Right renal cortex interstitium (tissue), 3 donors: ENCODE data around the gene FBLN5. TPM values are rescaled to one million over a fixed set of nuclear protein-coding genes. Genes with fewer than 3 reads are reported as not detected.

Source experiments
- DNase-seq, 3 donors: peaks; one replicate each; pipeline ENCODE4 v3.0.0-alpha.2; 2013; ENCODE audit warnings: low read depth in 3 of 3, low spot score in 2 of 3
- polyA plus RNA-seq, 3 donors: library from polyadenylated mRNA; unstranded; fragments of 120-200 nt; gene quantifications; one replicate each; pipeline ENCODE4 v1.2.1, GENCODE V29; 2013; ENCODE audit not compliant: insufficient read length in 3 of 3

Gene FBLN5, protein sequence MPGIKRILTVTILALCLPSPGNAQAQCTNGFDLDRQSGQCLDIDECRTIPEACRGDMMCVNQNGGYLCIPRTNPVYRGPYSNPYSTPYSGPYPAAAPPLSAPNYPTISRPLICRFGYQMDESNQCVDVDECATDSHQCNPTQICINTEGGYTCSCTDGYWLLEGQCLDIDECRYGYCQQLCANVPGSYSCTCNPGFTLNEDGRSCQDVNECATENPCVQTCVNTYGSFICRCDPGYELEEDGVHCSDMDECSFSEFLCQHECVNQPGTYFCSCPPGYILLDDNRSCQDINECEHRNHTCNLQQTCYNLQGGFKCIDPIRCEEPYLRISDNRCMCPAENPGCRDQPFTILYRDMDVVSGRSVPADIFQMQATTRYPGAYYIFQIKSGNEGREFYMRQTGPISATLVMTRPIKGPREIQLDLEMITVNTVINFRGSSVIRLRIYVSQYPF
- polyA plus RNA-seq: 100 to 1,000 TPM; 125 to 164 (median 151) TPM

DNA sequence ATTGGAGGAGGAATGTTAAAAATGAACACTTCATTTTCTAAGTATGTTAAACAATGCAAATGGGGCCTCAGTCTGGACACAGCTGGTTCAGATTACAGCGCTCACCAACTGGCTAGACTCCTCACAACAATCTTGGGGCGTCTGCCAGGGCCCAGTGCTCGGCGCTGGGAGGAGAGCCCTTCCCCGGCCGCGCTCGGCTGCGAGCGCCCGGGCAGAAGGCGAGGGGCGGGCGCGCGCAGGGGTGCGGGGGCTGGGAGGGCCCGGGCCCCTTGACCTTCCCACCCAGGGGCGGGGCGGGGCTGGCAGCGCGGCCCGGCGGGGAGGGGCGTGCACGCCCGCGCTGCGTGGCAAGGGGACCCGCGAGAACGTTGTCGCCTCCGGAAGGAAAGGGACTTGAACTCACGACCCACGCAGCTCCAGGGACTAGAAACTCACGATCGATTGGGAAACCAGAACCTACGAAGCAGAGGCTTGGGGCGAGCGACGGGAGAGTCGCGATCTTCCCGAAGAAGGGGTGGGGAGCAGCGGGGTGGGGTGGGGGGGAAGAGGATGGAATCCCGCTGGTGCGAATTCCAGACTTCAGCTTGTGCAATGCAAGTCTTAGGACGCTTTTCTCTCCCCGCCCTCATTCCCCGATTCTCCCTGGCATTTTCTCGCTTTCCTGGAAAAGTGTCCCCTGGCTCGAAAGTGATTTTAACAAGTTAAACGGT lies at the start of gene FBLN5:
FBLN5 (minus strand) TSS at position 220 of the 710 bp plus-strand sequence. CDS start 465 bp downstream, outside the sequence.
- DNase-seq: no peak

DNA sequence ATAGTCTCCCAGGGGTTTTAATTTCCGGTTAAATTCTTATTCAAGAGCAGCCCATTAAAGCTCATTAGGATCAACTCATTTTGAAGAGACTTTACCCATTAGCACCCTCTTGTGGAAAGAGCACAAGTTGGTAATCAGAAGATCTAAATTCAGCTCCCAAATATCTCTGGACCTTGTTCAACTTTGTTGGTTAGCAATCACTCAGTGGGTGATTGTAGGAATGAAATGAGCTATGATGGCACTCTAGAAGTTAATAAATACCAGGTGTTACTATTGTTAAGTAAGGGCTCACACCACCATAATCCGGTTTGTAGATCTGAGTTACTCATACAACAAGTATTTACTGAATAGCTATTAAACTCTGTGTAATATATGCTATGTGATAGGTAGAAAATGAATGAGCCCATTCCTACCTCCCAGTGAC lies 49.5 kb upstream of the FBLN5 start:
- DNase-seq: peak; percentile 23 to 57 (median 49)

DNA sequence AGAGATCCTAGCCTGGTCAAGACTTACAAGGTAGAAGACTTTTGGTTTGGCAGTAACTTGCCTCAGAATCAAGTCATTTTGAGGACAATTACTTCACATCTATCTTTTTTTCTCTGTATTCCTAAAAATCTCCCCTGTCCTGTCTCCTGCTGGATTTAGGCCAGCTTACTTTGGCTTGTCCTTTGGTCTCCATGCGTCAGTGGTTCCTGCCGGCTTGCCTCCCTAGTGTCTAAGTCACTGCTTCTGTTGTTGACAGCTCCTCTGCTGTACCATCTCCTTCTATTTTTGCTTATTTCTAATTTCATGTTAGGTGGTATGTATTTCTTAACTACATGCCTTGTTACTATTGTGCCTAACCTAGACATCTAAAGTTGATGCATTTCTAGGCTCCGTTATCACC lies 39.7 kb upstream of the FBLN5 start:
- no peak for DNase-seq

DNA sequence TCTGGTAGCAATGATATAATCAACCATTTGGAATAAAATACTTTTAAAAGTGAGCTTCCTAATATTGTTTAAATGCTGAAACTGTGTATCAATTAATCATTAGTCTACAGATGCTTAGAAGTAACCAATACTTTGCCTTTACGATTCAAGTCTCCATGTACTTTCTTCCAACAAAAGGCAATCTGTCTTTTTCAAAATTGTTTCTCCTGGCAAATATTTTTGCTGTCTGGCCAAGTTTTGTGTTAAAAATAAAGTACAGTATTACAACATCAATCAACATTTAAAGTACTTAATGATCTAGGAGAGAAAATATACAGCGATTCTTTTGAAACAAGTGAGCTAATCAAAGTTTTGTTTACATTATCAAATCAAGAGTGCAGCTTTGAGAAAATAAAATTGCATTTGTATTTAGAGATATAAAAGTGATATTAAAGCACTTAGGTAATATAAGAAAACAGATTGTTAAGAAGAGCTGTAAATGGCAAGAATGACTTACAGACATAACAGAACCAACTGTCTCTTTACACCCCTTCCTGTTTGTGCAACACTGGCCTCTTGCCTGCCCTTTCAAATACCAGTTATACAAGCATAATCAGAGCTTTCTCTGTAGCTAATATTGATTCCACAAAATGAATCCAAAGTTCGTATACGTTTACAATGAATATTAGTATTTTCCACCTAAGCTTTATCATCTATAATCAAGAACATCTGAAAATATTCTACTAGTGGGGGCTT lies 38.2 kb upstream of the FBLN5 start:
- no peak for DNase-seq

DNA sequence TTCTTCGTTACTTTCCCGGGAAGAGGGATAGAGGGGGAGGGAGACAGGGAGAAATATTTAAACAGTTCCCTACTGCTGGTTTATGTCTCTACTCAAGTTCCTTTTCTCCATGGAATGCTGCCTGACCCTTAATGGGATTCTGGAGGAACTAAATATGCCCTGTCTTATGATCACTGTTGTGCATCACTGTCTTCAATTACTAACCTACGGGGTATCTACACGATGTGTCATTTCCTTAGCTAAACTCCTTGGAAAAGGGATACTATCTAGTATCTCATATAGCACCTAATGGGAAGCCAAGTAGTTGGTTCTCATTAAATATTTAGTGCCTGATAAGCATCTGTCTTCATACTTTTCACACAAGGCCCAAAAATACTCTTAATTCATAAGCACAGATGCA lies 37.5 kb upstream of the FBLN5 start:
- DNase-seq: no peak

DNA sequence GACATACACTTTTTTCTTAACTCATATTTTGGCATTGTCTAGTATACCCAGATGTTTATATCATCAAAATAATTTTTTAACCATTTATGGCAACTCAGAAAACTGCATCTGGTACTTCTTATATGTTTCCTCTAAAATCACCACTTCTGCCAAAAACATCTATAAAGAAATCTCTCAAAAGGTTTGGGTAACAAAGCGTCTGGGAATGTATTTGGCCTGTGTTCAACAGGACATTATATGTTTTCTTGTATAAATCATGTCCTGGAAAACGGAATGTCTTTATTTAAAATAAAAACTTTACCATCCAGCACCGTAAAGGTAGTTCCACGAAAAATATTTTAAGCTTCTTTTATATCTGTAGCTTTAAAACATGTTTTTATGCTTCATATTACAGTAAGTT lies 36.1 kb upstream of the FBLN5 start:
- DNase-seq: no peak

DNA sequence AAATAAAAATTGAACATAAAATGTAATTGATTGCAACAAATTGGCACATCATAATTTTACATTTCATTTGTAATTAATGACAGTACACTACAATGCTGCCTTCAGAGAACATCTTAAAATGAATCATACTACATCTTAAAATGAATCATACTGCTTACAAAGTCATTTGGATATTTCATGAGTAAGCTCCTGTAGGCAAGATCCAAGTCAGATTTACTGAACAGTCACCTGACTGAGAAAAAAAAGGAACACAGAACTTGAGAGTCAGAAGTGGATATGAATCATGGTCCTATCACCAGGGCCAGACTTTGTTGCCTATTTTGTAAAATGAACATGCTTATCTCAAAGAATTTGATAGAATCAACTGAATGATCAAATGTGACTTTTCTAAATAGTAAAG lies 32.7 kb upstream of the FBLN5 start:
- DNase-seq: no peak

DNA sequence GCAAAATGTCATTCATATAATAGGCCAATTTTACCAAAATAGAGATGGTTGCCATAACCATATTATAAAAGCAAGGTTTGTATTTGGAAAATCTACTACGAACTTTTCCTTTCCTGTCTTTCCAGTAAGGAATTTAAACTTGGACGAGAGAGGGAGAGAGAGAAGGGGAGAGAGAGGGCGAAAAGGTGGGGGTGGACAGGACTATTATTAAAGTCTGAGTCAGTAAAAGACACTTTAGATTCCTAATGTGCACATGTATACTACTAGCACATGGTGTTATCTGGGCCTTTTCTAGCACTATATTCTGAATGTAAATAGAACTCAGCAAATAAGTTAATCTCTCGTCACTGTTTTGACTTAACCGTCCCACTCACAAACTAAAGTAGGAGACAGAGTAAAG lies 30.4 kb upstream of the FBLN5 start:
- DNase-seq: no peak

DNA sequence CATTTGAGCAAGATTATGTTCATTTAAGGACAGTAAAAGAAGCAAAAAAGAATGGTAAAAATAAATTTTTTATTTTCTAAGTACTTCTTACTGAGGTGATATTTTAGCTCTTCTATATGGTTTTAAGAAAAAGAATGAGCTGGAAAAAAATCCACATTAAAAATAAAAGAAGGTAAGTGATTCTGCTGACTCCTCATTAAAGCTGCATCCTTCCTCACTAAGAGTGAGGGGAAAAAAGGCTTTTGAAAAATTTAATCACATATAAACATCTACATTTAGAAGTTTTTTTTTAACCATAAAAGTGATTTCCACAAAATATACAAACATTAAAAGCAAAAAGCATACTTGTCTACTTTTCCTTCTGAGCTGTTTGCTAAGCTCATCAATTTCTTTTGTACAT lies 28.3 kb upstream of the FBLN5 start:
- no peak for DNase-seq

DNA sequence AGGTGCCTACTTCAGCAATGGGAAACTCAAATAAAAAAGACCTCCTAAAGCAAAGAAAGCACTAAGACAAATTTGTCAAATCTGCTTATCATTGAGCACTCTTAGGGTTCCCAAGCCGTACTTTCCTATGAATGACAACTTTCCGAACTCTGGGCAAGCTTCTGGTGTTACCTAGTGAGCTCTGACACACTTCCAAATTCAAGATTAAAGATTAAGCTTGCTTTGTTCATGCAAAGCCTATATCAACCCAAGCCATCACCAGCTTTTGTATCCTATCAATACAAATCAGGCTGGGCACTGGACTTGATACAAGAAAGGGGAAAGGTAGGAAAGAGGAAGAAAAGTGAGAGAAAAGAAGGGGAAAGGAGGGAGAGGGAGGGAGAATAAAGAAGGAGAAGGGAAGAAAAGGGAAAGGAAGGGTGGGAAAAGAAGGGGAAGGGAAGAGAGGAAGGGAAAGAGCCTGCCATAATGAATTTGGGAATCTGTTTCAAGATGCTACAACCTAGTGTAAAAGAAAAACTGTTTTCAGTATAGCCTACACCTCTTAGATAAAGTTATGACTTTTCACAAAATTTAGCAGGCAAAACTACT lies 23.8 kb upstream of the FBLN5 start:
- DNase-seq: no peak

DNA sequence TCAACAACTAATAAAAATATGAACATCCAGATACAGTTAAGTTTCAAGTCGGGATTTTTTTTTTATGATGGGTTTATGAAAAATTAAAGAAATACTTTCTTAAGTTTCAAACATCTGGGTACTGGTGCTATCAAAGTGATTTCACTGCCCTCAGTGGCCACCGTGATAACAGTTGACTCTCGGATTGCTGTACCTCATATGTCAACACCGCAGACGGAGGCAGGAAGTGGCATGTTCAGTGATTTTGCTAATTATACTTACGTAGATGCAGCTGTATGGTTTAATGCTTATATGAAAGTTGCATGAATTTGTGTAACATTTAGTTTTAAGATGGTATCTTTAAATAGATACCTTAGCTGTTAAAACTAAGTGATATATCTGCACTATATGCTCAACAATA lies 20.8 kb upstream of the FBLN5 start:
- DNase-seq: no peak

DNA sequence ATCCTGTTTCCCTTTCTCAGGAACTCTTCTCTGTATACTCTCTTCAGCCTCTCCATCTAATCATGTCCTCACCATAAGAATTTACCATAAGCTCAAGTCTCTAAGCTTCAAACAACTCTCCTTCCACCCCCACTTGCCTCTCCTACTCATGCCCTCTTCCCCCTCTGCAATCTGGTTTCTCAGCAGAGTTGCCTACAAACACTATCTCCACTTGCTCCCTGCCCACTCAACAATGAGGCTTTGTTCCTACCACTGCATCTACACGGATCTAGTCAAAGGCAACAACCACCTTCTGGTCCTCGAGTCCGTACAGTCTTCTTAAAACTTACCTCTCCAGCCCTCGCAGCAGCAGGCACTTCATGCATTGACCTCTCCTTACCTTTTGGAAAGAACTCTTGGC lies 17.2 kb upstream of the FBLN5 start:
- DNase-seq: no peak

DNA sequence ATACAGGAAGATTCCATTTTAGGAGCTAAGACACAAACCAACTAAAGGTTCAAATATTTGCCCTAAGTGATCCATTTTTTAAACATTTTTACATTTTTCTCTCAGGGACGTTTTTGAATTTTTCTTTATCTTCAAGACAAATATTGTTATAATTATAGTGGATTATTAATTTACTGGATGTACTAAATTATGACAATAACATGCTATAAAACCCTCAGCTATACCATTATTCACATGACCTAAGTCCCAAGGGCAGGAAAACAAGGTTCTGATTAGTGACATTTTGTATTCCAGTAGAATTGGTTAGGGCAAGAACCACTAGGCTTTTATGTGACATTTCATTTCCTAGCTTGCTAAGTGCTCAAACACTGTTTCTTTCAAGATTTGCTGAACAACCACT lies 16.5 kb upstream of the FBLN5 start:
- DNase-seq: no peak

DNA sequence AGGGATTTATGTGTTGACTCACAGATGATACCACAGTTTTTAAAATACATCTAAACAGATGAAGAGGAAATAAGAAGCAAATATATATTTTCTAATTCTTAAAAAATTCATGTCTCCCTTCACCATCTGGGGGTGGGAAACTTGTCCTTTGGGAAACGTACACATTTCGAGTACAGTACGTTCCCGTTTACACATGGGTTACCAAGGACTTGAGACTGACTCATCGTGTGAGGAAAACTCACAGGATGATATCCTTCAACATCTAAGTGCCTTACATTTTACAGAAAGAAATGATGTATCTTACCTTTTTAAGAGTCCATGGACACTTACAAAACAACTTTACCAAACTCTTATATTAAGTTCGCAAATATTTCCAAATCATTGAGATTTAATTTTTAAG lies 16.0 kb upstream of the FBLN5 start:
- no peak for DNase-seq

DNA sequence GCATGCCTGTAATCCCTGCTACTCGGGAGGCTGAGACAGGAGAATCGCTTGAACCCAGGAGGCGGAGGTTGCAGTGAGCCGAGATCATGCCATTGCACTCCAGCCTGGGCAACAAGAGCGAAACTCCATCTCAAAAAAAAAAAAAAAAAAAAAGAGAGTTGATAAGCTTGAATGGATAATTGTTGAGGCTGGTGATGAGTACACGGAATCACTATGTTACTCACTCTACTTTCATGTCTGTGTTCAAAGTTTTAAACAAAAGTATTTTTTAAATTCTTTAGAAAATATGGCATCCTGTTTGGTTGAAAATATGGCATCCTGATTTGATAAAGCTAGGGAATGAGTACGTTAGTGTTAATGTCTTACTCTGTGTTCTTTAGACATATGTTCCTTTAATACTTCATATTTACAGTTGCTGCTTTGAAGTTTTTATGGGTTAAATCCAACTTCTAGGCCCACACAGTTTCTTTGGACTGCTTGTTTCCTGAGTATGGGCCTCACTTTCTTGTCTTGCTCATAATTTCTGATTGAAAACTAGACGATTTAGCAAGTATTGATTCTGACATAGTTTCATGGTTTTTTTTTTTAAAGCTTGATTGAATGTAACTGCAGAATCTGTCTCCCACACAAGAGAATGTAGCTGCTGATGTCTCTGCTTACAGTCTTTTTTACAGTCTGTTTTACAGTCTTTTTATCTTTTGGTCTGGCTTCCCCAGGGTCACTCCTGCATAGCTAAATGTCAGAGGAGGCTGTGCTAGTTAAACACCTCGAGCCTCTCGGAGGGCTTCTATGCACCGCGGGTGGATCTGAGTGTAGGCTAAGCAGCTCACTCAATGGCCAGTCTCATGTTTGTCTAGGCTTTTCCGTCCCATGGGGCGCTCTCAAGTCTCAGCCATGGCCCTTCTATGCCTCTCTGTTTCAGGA lies 14.1 kb upstream of the FBLN5 start:
- DNase-seq: no peak

DNA sequence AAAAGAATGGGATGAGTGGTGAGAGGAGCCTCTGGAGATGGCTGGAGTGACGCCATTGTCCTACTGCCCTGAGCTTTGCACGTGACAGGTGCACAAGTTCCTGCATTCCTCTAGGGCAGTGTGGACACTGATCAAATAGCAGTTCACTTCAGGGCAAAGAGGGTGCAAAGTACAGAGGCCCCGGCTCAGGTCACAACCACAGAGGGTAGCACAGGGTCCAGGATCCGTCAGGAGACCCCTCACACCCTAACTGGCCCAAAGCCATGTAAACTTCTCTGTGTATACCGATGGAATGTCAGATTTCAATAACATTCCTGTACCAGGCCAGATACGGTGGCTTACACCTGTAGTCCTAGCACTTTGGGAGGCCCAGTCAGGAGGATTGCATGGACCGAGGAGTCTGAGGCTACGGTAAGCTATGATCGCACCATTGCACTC lies 10.4 kb upstream of the FBLN5 start:
- DNase-seq: no peak

DNA sequence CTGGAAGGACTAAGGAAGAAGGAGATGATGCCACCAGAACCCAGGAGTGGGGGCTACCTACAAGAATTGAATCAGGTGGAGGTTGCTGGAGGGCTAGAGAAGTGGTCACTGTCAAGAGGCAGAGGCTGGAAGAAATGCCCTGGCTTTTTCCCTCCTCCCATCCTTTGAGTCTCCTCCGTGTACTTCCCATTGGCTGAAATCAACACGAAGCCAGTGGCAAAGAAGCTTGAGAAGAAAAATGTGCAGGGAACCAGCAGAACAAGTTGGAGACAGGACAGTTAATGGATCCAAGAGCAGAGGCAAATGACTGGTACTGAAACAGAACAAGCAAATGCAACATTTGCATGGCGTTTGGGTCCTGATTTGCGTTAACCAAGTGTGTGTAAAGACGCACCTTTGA lies 9.1 kb upstream of the FBLN5 start:
- no peak for DNase-seq

DNA sequence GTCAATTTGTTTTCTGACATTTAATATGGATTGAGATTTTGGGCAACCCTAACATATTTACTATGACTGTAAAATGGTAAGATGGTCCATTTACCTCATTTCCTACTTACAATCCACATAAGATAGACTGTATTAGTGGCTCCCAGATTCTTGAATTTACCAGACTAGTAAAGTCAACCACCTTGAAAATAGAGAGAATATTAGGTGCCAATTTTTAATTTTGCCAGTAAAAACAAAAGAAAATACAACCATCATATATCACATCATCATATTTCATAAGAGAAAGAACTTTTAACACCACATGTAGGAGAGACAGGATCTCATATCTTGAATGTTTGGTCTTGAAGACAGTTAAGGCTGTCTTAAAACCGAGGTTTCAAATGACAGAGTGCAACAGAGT lies 7.7 kb upstream of the FBLN5 start:
- DNase-seq: no peak

DNA sequence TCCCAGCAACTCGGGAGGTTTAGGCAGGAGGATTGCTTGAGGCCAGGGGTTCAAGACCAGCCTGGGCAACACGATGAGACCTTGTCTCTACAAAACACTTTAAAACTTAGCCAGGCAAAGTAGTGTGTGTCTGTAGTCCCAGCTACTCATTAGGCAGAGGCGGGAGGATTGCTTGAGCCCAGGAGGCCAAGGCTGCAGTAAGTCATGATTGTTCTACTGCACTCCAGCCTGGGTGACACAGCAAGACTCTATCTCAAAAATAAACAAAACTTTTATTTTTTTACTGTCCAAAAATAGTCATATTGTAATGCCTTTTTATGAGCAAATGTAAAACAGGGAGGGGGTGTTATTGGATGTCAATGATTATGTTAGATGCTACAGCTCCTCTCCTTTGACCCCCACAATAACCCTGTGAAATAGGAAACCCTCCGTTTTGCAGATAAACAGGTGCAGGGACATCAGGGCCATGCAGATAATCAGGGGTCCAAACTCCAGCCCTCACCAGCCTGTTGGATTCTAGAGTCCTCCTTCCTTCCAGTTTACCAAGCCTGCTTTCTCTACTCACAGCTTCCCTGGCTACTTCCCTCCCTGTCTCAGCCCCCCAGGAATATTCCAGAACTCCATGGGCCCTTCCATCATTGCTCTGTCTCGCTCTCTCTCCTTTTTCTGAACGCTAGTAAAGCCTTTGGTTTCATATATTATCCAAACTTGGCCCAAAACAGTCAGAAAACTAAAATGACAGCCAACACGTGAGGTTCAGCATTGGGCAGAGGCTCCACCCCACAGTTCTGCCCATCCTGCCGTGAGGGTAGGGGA lies 5.9 kb upstream of the FBLN5 start:
- no peak for DNase-seq
